Measurements from ENCODE around the gene NECTIN3.

- TF ChIP-seq CTCF (IDR thresholded peaks at IDR 0.05) = no peak
- TF ChIP-seq POLR2A (IDR thresholded peaks at IDR 0.05) = no peak
- no peak for TF ChIP-seq EP300 (IDR thresholded peaks at IDR 0.05)
Measured at GRCh38 chr3:111159391-111159790, 87.8 kb downstream of the NECTIN3 start.

All from tibial nerve (tissue), 4 donors.